Activated naive CD8-positive, alpha-beta T cell treated with anti-CD3 and anti-CD28 coated beads, Interleukin-2, amount 10 ng/mL, durations not matched to agents 7 days and 5 days (primary cell): ENCODE measurements around the gene LRRC8A. TPM values are rescaled to one million over a fixed set of nuclear protein-coding genes. Genes with fewer than 3 reads are reported as not detected.

Experiments used
- ATAC-seq: fragments of 150-1000 bp; cut with Tn5 transposase; one replicate; pipeline ENCODE4 v1.10.0; 2021; ENCODE audit warnings: low read depth, moderate library complexity
- POLR2A ChIA-PET: fragments of 350-600 bp; sonication (Branson Sonifier 250); formaldehyde crosslinking; loops from one replicate; lab custom pipeline; 2021; ENCODE audit warnings: antibody characterized with exemption; lab: Charles Lee
- DNase-seq: peaks from one replicate; pipeline ENCODE4 v3.0.0; 2021
- H3K27ac Mint-ChIP-seq: one replicate; pipeline ENCODE4 v1.8.0; 2022; ENCODE audit warnings: mild to moderate bottlenecking, mixed read lengths
- H3K27me3 Mint-ChIP-seq: one replicate; pipeline ENCODE4 v1.8.0; 2022; ENCODE audit warnings: mild to moderate bottlenecking, moderate library complexity, mixed read lengths
- H3K36me3 Mint-ChIP-seq: one replicate; pipeline ENCODE4 v1.8.0; 2021; ENCODE audit warnings: mild to moderate bottlenecking, mixed read lengths
- H3K4me1 Mint-ChIP-seq: one replicate; pipeline ENCODE4 v1.8.0; 2021; ENCODE audit warnings: mixed read lengths
- H3K4me3 Mint-ChIP-seq: one replicate; pipeline ENCODE4 v1.8.0; 2022; ENCODE audit warnings: mild to moderate bottlenecking, moderate library complexity, mixed read lengths
- H3K9me3 Mint-ChIP-seq: one replicate; pipeline ENCODE4 v1.8.0; 2021; ENCODE audit warnings: mixed read lengths
- total RNA-seq, 2 experiments: library from RNA; stranded (reverse); gene quantifications; one replicate each; pipeline ENCODE4 v1.2.3, GENCODE V29; 2021

Gene LRRC8A
- total RNA-seq, 2 experiments from 2014 or later, result 24.1 to 25.9 TPM

DNA sequence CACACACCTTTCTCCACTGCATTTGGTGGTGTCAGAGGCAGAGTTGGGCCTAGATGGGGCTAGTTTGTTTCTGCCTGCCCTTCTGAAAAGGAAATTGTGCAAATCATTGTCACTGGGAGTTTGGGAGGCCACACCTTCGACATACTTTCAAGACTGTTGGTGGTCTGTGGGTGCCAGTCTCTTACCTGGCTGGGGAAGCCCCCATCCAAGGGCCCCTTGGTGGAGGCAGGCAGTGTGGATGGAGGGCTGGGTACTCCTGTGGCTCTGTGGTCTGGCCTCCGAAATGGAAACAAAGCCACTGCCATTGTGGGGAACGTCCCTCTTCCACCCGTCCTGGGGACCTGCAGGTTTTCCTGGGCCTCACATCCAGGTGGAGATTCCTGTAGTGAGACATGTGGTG is 27.9 kb downstream of the LRRC8A start:
- POLR2A ChIA-PET, result interaction anchor here (1.1 kb wide), 1 partner anchor 28 kb away, joined by 3 read pairs; the partner anchor contains the start of genes KYAT1 and LRRC8A
- no peak for DNase-seq
- Mint-ChIP-seq H3K4me3 (no peak overlapping the region), H3K36me3 (peaks cover 24% of the 10 kb centered on the region), H3K27me3 (no peaks in the 10 kb centered on the region), H3K4me1 (peaks cover 26% of the 10 kb centered on the region), H3K27ac (peak overlapping the region; percentile 59), H3K9me3 (no peaks in the 10 kb centered on the region)
- peak; percentile 5 for ATAC-seq

GRCh38 chr9:128910906-128911305 is 29.0 kb downstream of the LRRC8A start:
- Mint-ChIP-seq H3K27me3 (no peaks in the 10 kb centered on the region), H3K9me3 (no peaks in the 10 kb centered on the region), H3K27ac (no peak overlapping the region), H3K36me3 (peaks cover 26% of the 10 kb centered on the region), H3K4me1 (peaks cover 24% of the 10 kb centered on the region), H3K4me3 (no peak overlapping the region)
- no peak for DNase-seq
- no peak for ATAC-seq
- POLR2A ChIA-PET, result interaction anchor here (1.1 kb wide), 1 partner anchor 29 kb away, joined by 3 read pairs; the partner anchor contains the start of genes KYAT1 and LRRC8A

DNA sequence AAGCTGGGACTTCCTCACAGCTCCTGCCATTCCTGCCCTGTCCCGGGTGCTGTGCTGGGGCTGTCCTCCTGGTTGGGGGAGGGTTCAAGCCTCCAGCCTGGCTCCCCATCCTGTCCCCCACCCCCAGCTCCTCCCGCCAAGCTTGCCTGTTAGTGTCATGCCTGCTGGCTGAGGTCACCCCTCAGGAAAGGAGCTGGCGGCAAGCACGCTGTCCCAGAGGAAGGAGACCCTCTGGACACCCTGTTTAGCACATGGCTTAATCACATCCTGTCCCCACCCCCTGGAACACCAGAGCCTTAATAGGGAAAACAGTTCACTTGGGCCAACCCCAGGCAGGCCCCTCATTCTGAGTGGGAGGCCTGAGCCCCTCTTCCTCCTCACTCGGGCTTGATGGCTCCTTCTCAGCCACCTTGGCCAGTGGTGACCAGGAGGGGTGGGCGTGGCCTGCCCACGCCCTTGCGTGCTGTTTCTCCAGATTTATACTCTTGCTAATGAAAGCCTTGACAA is 29.6 kb downstream of the LRRC8A start:
- Mint-ChIP-seq H3K9me3 (no peaks in the 10 kb centered on the region), H3K27ac (no peak overlapping the region), H3K36me3 (peaks cover 26% of the 10 kb centered on the region), H3K27me3 (no peaks in the 10 kb centered on the region), H3K4me3 (no peak overlapping the region), H3K4me1 (peaks cover 23% of the 10 kb centered on the region)
- DNase-seq (no peak), ATAC-seq (no peak)
- POLR2A ChIA-PET, result no interaction called here

- H3K36me3 Mint-ChIP-seq, result peaks cover 28% of the 10 kb centered on the region
- peak overlapping the region; percentile 75 for H3K27ac Mint-ChIP-seq
- DNase-seq (no peak), ATAC-seq (no peak)
- POLR2A ChIA-PET, result interaction anchor here (0.6 kb wide), 1 partner anchor 83 kb away, joined by 3 read pairs; the partner anchor contains the start of gene SPOUT1
- H3K27me3 Mint-ChIP-seq, result no peaks in the 10 kb centered on the region
- H3K4me3 Mint-ChIP-seq, result no peak overlapping the region
- peaks cover 23% of the 10 kb centered on the region for H3K4me1 Mint-ChIP-seq
- no peaks in the 10 kb centered on the region for H3K9me3 Mint-ChIP-seq
Observed at GRCh38 chr9:128912270-128912853, 30.4 kb downstream of the LRRC8A start.

GRCh38 chr9:128913048-128913900 is 31.3 kb downstream of the LRRC8A start:
- no peak for ATAC-seq
- H3K36me3 Mint-ChIP-seq, result peaks cover 28% of the 10 kb centered on the region

DNA sequence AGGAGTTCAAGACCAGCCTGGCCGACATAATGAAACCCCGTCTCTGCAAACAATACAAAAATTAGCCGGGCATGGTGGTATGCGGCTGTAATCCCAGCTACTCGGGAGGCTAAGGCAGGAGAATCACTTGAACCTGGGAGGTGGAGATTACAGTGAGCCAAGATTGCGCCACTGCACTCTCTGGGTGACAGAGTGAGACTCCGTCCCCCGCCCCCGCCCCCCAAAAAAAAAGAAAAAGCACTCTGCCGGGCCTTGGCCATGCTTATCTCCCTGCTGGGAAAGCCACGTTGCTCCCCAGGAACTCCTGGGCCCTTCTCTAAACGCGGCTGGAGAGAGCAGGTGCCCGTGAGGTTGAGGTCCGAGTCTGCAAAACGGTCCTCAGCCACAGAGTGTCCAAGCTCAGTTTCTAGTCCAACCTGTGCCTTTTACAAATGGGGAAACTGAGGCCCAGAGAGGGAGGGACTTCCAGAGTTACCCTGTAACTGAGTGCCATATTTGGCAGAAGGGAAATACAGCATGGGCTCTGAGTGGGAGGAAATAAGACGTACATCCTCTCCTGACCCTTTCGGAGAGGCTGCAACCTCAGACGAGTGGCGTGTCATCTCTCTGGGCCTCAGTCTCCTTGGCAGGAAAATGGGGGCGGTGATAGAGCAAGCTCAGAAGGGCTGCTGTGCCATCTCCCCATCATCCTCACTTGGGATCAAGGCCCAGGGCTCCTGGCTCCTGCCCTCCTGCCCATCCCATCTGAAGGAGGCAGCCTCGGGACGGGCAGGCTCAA is 32.3 kb downstream of the LRRC8A start:
- POLR2A ChIA-PET, result no interaction called here

More at GRCh38 chr9:128913048-128913900, 31.3 kb downstream of the LRRC8A start:
- POLR2A ChIA-PET, result no interaction called here
- Mint-ChIP-seq H3K9me3 (no peaks in the 10 kb centered on the region), H3K4me3 (no peak overlapping the region), H3K27ac (peak overlapping the region; percentile 75), H3K27me3 (no peaks in the 10 kb centered on the region), H3K4me1 (peaks cover 23% of the 10 kb centered on the region)
- no peak for DNase-seq

GRCh38 chr9:128916204-128916603 is 34.3 kb downstream of the LRRC8A start:
- Mint-ChIP-seq H3K9me3 (no peaks in the 10 kb centered on the region), H3K36me3 (peaks cover 25% of the 10 kb centered on the region), H3K4me3 (no peak overlapping the region), H3K4me1 (peaks cover 15% of the 10 kb centered on the region), H3K27me3 (no peaks in the 10 kb centered on the region), H3K27ac (no peak overlapping the region)
- no peak for ATAC-seq
- DNase-seq, result no peak
- POLR2A ChIA-PET, result interaction anchor here (0.5 kb wide), 1 partner anchor 85 kb away, joined by 3 read pairs; no protein-coding TSS in a partner anchor

More for the DNA sequence above, 32.3 kb downstream of the LRRC8A start:
- Mint-ChIP-seq H3K27ac (no peak overlapping the region), H3K27me3 (no peaks in the 10 kb centered on the region), H3K4me3 (no peak overlapping the region), H3K9me3 (no peaks in the 10 kb centered on the region), H3K4me1 (peaks cover 22% of the 10 kb centered on the region), H3K36me3 (peaks cover 26% of the 10 kb centered on the region)
- DNase-seq (no peak), ATAC-seq (no peak)

- H3K27ac Mint-ChIP-seq, result no peak overlapping the region
- no peak for DNase-seq
- H3K27me3 Mint-ChIP-seq, result no peaks in the 10 kb centered on the region
- peaks cover 25% of the 10 kb centered on the region for H3K36me3 Mint-ChIP-seq
- ATAC-seq, result no peak
- POLR2A ChIA-PET, result no interaction called here
- peaks cover 15% of the 10 kb centered on the region for H3K4me1 Mint-ChIP-seq
- no peaks in the 10 kb centered on the region for H3K9me3 Mint-ChIP-seq
- H3K4me3 Mint-ChIP-seq, result no peak overlapping the region
Observed at GRCh38 chr9:128916745-128917144, 34.8 kb downstream of the LRRC8A start.

GRCh38 chr9:128917151-128917849 is 35.4 kb downstream of the LRRC8A start:
- Mint-ChIP-seq H3K27ac (no peak overlapping the region), H3K27me3 (no peaks in the 10 kb centered on the region), H3K4me1 (peaks cover 14% of the 10 kb centered on the region), H3K36me3 (peaks cover 22% of the 10 kb centered on the region), H3K9me3 (no peaks in the 10 kb centered on the region), H3K4me3 (no peak overlapping the region)
- POLR2A ChIA-PET, result interaction anchor here (1.2 kb wide), 1 partner anchor 15 kb away, joined by 3 read pairs; no protein-coding TSS in a partner anchor
- ATAC-seq, result no peak
- DNase-seq, result no peak

DNA sequence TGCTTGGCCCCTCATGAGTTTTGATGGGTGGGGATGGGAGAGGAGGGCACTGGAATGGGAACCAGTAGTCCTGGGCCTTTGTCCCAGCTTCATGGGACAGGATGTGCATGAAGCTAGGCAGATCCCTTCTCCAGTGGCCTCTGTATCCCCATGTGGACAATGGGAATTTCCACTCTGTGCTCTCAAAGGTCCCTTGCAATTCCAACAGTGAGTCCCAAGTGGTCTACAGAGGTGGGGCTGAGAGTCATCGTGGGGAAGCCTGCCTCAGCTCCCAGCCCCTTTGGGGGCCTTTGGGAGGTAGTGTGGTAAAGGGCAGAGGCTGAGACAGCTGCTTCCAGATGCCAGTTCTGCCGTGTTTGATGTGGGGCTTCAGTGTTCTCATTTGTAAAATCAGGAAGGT is 37.0 kb downstream of the LRRC8A start:
- H3K4me3 Mint-ChIP-seq, result no peak overlapping the region
- H3K9me3 Mint-ChIP-seq, result no peaks in the 10 kb centered on the region
- H3K27ac Mint-ChIP-seq, result no peak overlapping the region
- H3K27me3 Mint-ChIP-seq, result no peaks in the 10 kb centered on the region
- no peaks in the 10 kb centered on the region for H3K4me1 Mint-ChIP-seq
- DNase-seq, result no peak
- H3K36me3 Mint-ChIP-seq, result peaks cover 13% of the 10 kb centered on the region
- POLR2A ChIA-PET, result no interaction called here
- no peak for ATAC-seq

- DNase-seq, result no peak
- Mint-ChIP-seq H3K4me3 (no peak overlapping the region), H3K9me3 (no peaks in the 10 kb centered on the region), H3K27me3 (no peaks in the 10 kb centered on the region), H3K27ac (no peak overlapping the region), H3K4me1 (no peaks in the 10 kb centered on the region), H3K36me3 (peaks cover 13% of the 10 kb centered on the region)
- ATAC-seq, result no peak
- POLR2A ChIA-PET, result no interaction called here
Observed at GRCh38 chr9:128919402-128920089, 37.6 kb downstream of the LRRC8A start.
